Upper lobe of left lung (tissue), 6 donors: ENCODE measurements around the gene KCNMA1. TPM values are rescaled to one million over a fixed set of nuclear protein-coding genes. Genes with fewer than 3 reads are reported as not detected.

ENCODE experiments used
- ATAC-seq, 2 donors: fragments of 200-7000 bp; cut with Tn5 transposase; one replicate each; pipeline ENCODE4 v1.9.1; 2022; ENCODE audit warnings: mild to moderate bottlenecking in 2 of 2, moderate library complexity in 2 of 2; ENCODE audit not compliant: low FRiP score in 2 of 2
- DNase-seq, 2 donors: peaks; one replicate each; pipeline ENCODE4 v3.0.0-alpha.2; 2019 to 2020
- H3K27ac ChIP-seq, 4 donors: fragments of 200-600 bp; sonication (generic); one replicate each; pipeline ENCODE4 v1.5.1; 2016 to 2019
- H3K27me3 ChIP-seq, 4 donors: fragments of 200-600 bp; sonication (generic); one replicate each; pipeline ENCODE4 v1.5.1; 2017 to 2019
- H3K36me3 ChIP-seq, 4 donors: fragments of 200-600 bp; sonication (generic); one replicate each; pipeline ENCODE4 v1.5.1; 2016 to 2019
- H3K4me1 ChIP-seq, 4 donors: fragments of 200-600 bp; sonication (generic); one replicate each; pipeline ENCODE4 v1.5.1; 2018 to 2019
- H3K4me3 ChIP-seq, 4 donors: fragments of 200-600 bp; sonication (generic); one replicate each; pipeline ENCODE4 v1.5.1; 2017 to 2019; ENCODE audit warnings: mild to moderate bottlenecking in 2 of 4, moderate library complexity in 1 of 4
- H3K9me3 ChIP-seq, 4 donors: fragments of 200-600 bp; sonication (generic); one replicate each; pipeline ENCODE4 v1.5.1; 2018 to 2019
- CTCF ChIP-seq, 6 experiments: fragments of 450-650 bp in 4 of 6; fragments of 200-600 bp in 2 of 6; sonication (generic) in 2 of 6; IDR thresholded peaks; one replicate each; pipeline ENCODE4 v1.5.1; 2016 to 2019; ENCODE audit warnings: antibody characterized with exemption in 6 of 6
- EP300 ChIP-seq, 4 donors: sonication (generic); formaldehyde crosslinking; IDR thresholded peaks; one replicate each; pipeline ENCODE4 v1.5.1; 2017; ENCODE audit warnings: antibody characterized with exemption in 4 of 4, control low read depth in 2 of 4
- POLR2A ChIP-seq, 4 donors: fragments of 450-650 bp; IDR thresholded peaks; one replicate each; pipeline ENCODE4 v1.5.1; 2016 to 2017; ENCODE audit warnings: antibody characterized with exemption in 4 of 4, mild to moderate bottlenecking in 2 of 4
- POLR2AphosphoS5 ChIP-seq, 2 donors: sonication (generic); formaldehyde crosslinking; IDR thresholded peaks; one replicate each; pipeline ENCODE4 v1.5.1; 2017; ENCODE audit warnings: antibody characterized with exemption in 2 of 2
- WGBS, 2 donors: methylation state at CpG; one replicate each; pipeline ENCODE4 v1.1.5; 2017 to 2018; 5-methylcytosine and 5-hydroxymethylcytosine counted together
- total RNA-seq, 6 donors: library from RNA; depleted of rRNA in 4 of 6; stranded (reverse); fragments of >200 nt in 4 of 6; gene quantifications; one replicate each; pipeline versions ENCODE4 v1.1.0 to v1.2.1, GENCODE V29; 2016 to 2021
- donor health status: DM: no; HTN: no; CAD: no; lungs with moderate emphysema.
- donor health status: DM: no; HTN: yes; CAD: no; lungs with severe emphysema.

Gene KCNMA1
- total RNA-seq, 6 donors from 2014 or later, result 5.8 to 107 (median 22.0) TPM

GRCh38 chr10:77563638-77564270 is 73.9 kb downstream of the KCNMA1 start:
- H3K4me1 ChIP-seq, result no peaks in the 10 kb centered on the region
- no peaks in the 10 kb centered on the region for H3K36me3 ChIP-seq
- WGBS, 2 donors, result 87 to 90% methylated on average over 9 of the region's 9 CpGs
- TF ChIP-seq POLR2AphosphoS5 (IDR thresholded peaks at IDR 0.05) (no peak), CTCF (IDR thresholded peaks at IDR 0.05) (no peak), POLR2A (IDR thresholded peaks at IDR 0.05) (no peak), EP300 (IDR thresholded peaks at IDR 0.05) (no peak)
- H3K4me3 ChIP-seq, result no peak overlapping the region
- no peak for ATAC-seq
- no peak overlapping the region for H3K27ac ChIP-seq
- no peaks in the 10 kb centered on the region for H3K27me3 ChIP-seq
- no peaks in the 10 kb centered on the region for H3K9me3 ChIP-seq
- no peak for DNase-seq

- Histone ChIP-seq H3K4me1 (no peaks in the 10 kb centered on the region), H3K27me3 (no peaks in the 10 kb centered on the region), H3K36me3 (no peaks in the 10 kb centered on the region), H3K4me3 (no peak overlapping the region), H3K27ac (no peak overlapping the region), H3K9me3 (no peaks in the 10 kb centered on the region)
- TF ChIP-seq CTCF (IDR thresholded peaks at IDR 0.05) (no peak), POLR2A (IDR thresholded peaks at IDR 0.05) (no peak), EP300 (IDR thresholded peaks at IDR 0.05) (no peak), POLR2AphosphoS5 (IDR thresholded peaks at IDR 0.05) (no peak)
- 55 to 70% methylated on average over 3 of the region's 3 CpGs for WGBS, 2 donors
- no peak for ATAC-seq
- DNase-seq, result no peak
Measured at GRCh38 chr10:77562742-77563141, 74.9 kb downstream of the KCNMA1 start.

DNA sequence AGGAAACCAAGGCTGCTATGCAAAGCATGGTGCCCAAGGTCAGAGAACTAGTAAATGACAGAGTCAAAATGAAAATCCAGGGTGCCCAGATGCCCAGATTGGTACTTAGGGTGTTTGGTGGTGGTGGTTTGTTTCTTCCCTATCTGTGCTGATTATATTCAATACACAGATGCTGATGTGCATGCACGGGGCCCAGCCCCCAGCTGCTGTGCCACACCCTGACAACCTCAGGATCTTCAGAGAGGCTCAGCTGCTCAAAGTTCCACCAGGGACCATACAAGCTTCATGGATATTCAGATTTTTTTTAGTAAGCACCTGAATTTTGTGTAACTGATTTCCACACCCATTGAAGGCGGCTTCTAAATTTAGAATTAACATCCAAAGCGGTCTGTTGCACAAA is 75.6 kb downstream of the KCNMA1 start:
- Histone ChIP-seq H3K4me1 (no peaks in the 10 kb centered on the region), H3K36me3 (no peaks in the 10 kb centered on the region), H3K9me3 (no peaks in the 10 kb centered on the region), H3K27ac (no peak overlapping the region), H3K4me3 (no peak overlapping the region), H3K27me3 (no peaks in the 10 kb centered on the region)
- no peak for ATAC-seq
- 85 to 87% methylated on average over 3 of the region's 3 CpGs for WGBS, 2 donors
- DNase-seq, result no peak
- TF ChIP-seq POLR2A (IDR thresholded peaks at IDR 0.05) (no peak), CTCF (IDR thresholded peaks at IDR 0.05) (no peak), EP300 (IDR thresholded peaks at IDR 0.05) (no peak)

- Histone ChIP-seq H3K27me3 (no peaks in the 10 kb centered on the region), H3K4me3 (no peak overlapping the region), H3K4me1 (peaks cover 0 to 7% (median 0%) of the 10 kb centered on the region in 4 donors), H3K9me3 (no peaks in the 10 kb centered on the region), H3K36me3 (no peaks in the 10 kb centered on the region), H3K27ac (no peak overlapping the region)
- ATAC-seq (peak in 1 of 2 donors; percentile 68), DNase-seq (peak in 1 of 2 donors; percentile 79)
- WGBS, 2 donors, result 68 to 75% methylated on average over 1 of the region's 1 CpG
- TF ChIP-seq CTCF (IDR thresholded peaks at IDR 0.05) (no peak), POLR2AphosphoS5 (IDR thresholded peaks at IDR 0.05) (peak in 1 of 2 donors; percentile 6)
Measured at GRCh38 chr10:77560471-77560870, 77.1 kb downstream of the KCNMA1 start.

- no peak overlapping the region for H3K4me3 ChIP-seq
- no peak overlapping the region for H3K27ac ChIP-seq
- WGBS, 2 donors, result 56 to 81% methylated on average over 3 of the region's 3 CpGs
- TF ChIP-seq CTCF (IDR thresholded peaks at IDR 0.05), result no peak
- TF ChIP-seq EP300 (IDR thresholded peaks at IDR 0.05), result no peak
- TF ChIP-seq POLR2AphosphoS5 (IDR thresholded peaks at IDR 0.05), result no peak
- no peak for TF ChIP-seq POLR2A (IDR thresholded peaks at IDR 0.05)
- DNase-seq, result no peak
- H3K36me3 ChIP-seq, result no peaks in the 10 kb centered on the region
- H3K27me3 ChIP-seq, result no peaks in the 10 kb centered on the region
- H3K4me1 ChIP-seq, result peaks cover 0 to 9% (median 2%) of the 10 kb centered on the region in 4 donors
- no peaks in the 10 kb centered on the region for H3K9me3 ChIP-seq
- ATAC-seq, result no peak
Measured at GRCh38 chr10:77560052-77560451, 77.6 kb downstream of the KCNMA1 start.
